Muscle layer of duodenum (tissue), 2 donors: ENCODE results near the gene MINDY1.

Experiments
- H3K27ac ChIP-seq: one replicate; pipeline ENCODE4 v1.7.0; 2013; ENCODE audit warnings: mild to moderate bottlenecking, low read length
- H3K27me3 ChIP-seq: one replicate; pipeline ENCODE4 v1.7.0; 2013; ENCODE audit warnings: low read depth, mild to moderate bottlenecking, control low read depth, low read length
- H3K36me3 ChIP-seq, 2 donors: one replicate each; pipeline ENCODE4 v1.7.0; 2013; ENCODE audit warnings: low read length in 2 of 2, control low read depth in 1 of 2, mild to moderate bottlenecking in 1 of 2; ENCODE audit not compliant: insufficient read depth in 2 of 2, control insufficient read depth in 1 of 2
- H3K4me1 ChIP-seq, 2 donors: one replicate each; pipeline ENCODE4 v1.7.0; 2013; ENCODE audit warnings: low read length in 2 of 2, mild to moderate bottlenecking in 2 of 2, control low read depth in 1 of 2, moderate library complexity in 1 of 2; ENCODE audit not compliant: insufficient read depth in 2 of 2, control insufficient read depth in 1 of 2
- H3K4me3 ChIP-seq, 2 donors: one replicate each; pipeline ENCODE4 v1.7.0; 2013; ENCODE audit warnings: low read length in 2 of 2, low read depth in 1 of 2, mild to moderate bottlenecking in 1 of 2
- H3K9me3 ChIP-seq, 2 donors: one replicate each; pipeline ENCODE4 v1.7.0; 2013; ENCODE audit warnings: low read length in 2 of 2, control low read depth in 1 of 2, mild to moderate bottlenecking in 1 of 2; ENCODE audit not compliant: control insufficient read depth in 1 of 2
- donor health status: healthy.

MINDY1 gene

DNA sequence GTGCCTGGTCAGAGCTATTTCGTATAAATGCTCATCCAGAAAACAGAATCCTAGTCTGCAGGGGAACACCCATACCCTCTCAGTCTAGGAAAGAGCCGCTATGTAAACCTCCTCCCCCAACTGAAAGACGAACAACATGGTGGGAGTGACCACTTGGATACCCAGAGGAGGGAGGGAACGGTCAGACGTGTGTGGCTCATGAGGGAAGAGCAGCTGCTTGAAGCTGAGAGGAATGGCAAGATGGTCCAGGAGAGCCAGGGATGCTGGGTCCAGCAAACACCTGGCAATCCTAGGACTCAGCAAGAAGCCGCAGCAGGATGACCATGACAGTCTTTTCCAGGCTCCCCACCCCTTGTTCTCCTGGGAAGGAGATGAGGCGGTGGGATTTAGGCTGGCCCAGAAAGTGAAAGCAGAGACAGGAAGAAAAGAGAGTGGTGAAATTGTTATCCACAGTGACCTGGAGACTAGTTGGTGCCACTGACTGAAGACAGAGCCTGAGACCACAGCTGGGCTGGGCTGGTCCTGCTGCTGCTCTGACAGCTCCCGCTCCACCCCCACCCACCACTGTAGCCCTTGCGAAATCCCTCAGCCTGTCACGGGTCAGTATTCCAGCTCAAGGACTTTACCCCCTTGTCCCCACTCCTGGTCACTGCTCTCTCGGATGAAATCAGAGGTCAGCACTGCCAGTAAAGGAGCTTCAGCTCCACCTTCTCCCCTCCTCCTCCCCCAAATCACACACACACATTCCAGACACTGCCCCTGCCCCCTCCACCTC is 35.7 kb downstream of the MINDY1 start:
- Histone ChIP-seq H3K27ac (peak overlapping the region; percentile 32), H3K9me3 (no peaks in the 10 kb centered on the region), H3K4me3 (peak overlapping the region; percentile 23 to 42), H3K36me3 (peaks cover 29% of the 10 kb centered on the region in 2 donors), H3K4me1 (peaks cover 33 to 39% of the 10 kb centered on the region in 2 donors), H3K27me3 (no peaks in the 10 kb centered on the region)

DNA sequence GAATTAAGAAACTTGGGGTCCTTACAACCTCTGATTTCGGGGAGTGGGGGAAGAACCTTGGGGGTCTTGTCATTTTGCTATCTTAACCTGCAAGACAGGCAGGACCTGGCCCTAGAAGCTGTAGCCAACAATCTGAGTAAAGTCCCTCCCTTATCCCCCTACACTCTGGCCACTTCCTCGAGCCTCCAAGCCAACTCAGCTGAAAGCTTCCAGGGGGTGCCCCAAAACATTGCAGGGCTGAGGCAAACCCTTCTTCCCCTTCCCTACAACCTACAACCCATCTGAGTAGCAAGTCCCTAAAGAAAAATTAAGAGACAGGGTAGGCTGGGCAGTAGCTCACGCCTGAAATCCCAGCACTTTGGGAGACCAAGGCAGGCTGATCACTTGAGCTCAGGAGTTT is 37.1 kb downstream of the MINDY1 start:
- Histone ChIP-seq H3K27ac (no peak overlapping the region), H3K9me3 (no peaks in the 10 kb centered on the region), H3K4me1 (peaks cover 33 to 39% of the 10 kb centered on the region in 2 donors), H3K4me3 (no peak overlapping the region), H3K27me3 (no peaks in the 10 kb centered on the region), H3K36me3 (peaks cover 36 to 39% of the 10 kb centered on the region in 2 donors)

DNA sequence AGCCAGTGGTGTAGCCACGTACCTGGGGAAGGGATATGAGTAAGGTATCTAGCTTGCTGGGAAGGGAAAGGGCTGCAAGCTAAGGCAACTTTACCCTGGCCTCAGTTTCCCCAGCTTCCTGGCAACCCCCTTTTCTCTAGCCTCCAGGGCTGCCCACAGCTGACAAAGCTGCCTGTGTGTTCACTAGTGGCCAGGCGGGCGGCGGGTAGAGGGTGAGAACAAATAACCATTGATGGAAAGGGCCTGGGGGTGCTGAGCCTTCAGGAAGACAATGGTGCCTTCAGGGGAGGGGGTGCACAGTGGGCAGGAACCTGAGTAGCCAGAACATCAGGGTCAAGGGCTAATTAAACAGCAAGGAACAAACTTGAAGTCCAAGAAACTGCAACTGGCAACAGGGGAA is 38.2 kb downstream of the MINDY1 start:
- no peaks in the 10 kb centered on the region for H3K9me3 ChIP-seq
- H3K4me3 ChIP-seq = no peak overlapping the region
- H3K27ac ChIP-seq = no peak overlapping the region
- peaks cover 33 to 39% of the 10 kb centered on the region in 2 donors for H3K4me1 ChIP-seq
- H3K36me3 ChIP-seq = peaks cover 42 to 51% of the 10 kb centered on the region in 2 donors
- H3K27me3 ChIP-seq = no peaks in the 10 kb centered on the region

- Histone ChIP-seq H3K27me3 (no peaks in the 10 kb centered on the region), H3K4me1 (peaks cover 27 to 34% of the 10 kb centered on the region in 2 donors), H3K27ac (no peak overlapping the region), H3K9me3 (no peaks in the 10 kb centered on the region), H3K4me3 (no peak overlapping the region), H3K36me3 (peaks cover 47 to 55% of the 10 kb centered on the region in 2 donors)
Measured at GRCh38 chr1:150967936-150968335, 38.8 kb downstream of the MINDY1 start.

DNA sequence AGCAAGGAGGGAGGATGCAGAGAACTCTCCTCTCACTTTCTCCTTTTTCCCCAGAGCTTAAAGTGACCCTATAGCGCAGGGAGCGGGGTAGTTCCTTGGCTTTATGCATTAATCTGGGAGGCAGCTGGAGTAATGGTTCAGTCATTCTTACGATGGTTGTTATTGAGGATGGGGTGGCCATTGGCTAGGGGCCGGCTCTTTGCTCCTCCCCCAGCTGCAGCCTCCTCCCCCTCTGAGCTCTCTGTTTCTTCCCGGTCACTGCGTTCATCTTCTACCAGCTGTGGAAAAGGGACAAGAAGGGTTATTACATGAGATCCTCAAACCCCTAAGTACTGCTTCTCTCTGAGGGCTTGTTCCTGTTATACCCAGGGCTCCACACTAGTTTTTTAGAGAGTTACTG is 40.7 kb downstream of the MINDY1 start:
- peaks cover 60 to 72% of the 10 kb centered on the region in 2 donors for H3K36me3 ChIP-seq
- no peak overlapping the region for H3K27ac ChIP-seq
- no peak overlapping the region for H3K4me3 ChIP-seq
- no peaks in the 10 kb centered on the region for H3K27me3 ChIP-seq
- no peaks in the 10 kb centered on the region for H3K9me3 ChIP-seq
- H3K4me1 ChIP-seq = peaks cover 8 to 14% of the 10 kb centered on the region in 2 donors

GRCh38 chr1:150965605-150966004 is 41.1 kb downstream of the MINDY1 start:
- no peaks in the 10 kb centered on the region for H3K27me3 ChIP-seq
- peaks cover 4 to 10% of the 10 kb centered on the region in 2 donors for H3K4me1 ChIP-seq
- H3K27ac ChIP-seq = no peak overlapping the region
- no peaks in the 10 kb centered on the region for H3K9me3 ChIP-seq
- no peak overlapping the region for H3K4me3 ChIP-seq
- H3K36me3 ChIP-seq = peaks cover 64 to 76% of the 10 kb centered on the region in 2 donors

GRCh38 chr1:150964164-150964489 is 42.6 kb downstream of the MINDY1 start:
- no peaks in the 10 kb centered on the region for H3K4me1 ChIP-seq
- no peak overlapping the region for H3K4me3 ChIP-seq
- H3K27me3 ChIP-seq = no peaks in the 10 kb centered on the region
- H3K27ac ChIP-seq = no peak overlapping the region
- H3K36me3 ChIP-seq = peaks cover 72 to 88% of the 10 kb centered on the region in 2 donors
- H3K9me3 ChIP-seq = no peaks in the 10 kb centered on the region

DNA sequence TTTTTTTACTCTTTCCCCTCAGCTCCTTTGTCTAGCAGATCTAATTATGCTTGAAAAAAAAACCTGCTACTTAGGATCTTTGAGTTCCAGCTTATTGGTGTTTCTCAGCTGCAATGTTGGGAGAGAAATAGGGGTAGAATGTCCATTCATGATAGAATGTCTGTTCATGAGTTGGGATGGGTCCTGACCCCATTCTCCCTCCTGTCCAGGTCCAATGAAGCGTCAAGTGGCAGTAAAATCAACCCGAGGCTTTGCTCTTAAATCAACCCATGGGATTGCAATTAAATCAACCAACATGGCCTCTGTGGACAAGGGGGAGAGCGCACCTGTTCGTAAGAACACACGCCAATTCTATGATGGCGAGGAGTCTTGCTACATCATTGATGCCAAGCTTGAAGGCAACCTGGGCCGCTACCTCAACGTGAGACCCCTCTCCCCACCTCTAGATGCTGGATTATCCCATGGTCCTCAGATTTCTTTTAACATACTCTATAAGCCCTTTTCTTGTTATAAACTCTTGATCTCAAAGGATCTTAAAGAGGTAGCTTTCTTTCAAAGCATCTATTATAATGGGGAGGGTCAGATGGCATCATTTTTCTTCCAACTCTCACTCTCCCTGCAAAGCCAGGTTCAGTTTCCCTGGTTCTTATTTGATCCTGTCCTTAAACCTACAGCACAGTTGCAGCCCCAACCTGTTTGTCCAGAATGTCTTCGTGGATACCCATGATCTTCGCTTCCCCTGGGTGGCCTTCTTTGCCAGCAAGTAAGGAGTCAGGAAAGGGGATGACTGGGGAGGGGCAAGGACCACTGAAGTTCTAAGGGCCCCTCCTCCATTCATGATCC is 43.2 kb downstream of the MINDY1 start:
- Histone ChIP-seq H3K27me3 (no peaks in the 10 kb centered on the region), H3K9me3 (no peaks in the 10 kb centered on the region), H3K4me3 (no peak overlapping the region), H3K4me1 (no peaks in the 10 kb centered on the region), H3K36me3 (peaks cover 71 to 89% of the 10 kb centered on the region in 2 donors), H3K27ac (no peak overlapping the region)

- H3K27ac ChIP-seq = no peak overlapping the region
- H3K36me3 ChIP-seq = peaks cover 53 to 77% of the 10 kb centered on the region in 2 donors
- H3K9me3 ChIP-seq = no peaks in the 10 kb centered on the region
Measured at GRCh38 chr1:150961756-150962155, 44.9 kb downstream of the MINDY1 start.

DNA sequence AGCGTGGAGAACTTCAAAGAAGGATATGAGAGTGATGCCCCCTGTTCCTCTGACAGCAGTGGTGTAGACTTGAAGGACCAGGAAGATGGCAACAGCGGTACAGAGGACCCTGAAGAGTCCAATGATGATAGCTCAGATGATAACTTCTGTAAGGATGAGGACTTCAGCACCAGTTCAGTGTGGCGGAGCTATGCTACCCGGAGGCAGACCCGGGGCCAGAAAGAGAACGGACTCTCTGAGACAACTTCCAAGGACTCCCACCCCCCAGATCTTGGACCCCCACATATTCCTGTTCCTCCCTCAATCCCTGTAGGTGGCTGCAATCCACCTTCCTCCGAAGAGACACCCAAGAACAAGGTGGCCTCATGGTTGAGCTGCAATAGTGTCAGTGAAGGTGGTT is 46.1 kb downstream of the MINDY1 start:
- Histone ChIP-seq H3K36me3 (peaks cover 42 to 69% of the 10 kb centered on the region in 2 donors), H3K27ac (no peak overlapping the region), H3K4me3 (no peak overlapping the region), H3K27me3 (no peaks in the 10 kb centered on the region), H3K4me1 (no peaks in the 10 kb centered on the region), H3K9me3 (no peaks in the 10 kb centered on the region)

More at GRCh38 chr1:150961756-150962155, 44.9 kb downstream of the MINDY1 start:
- Histone ChIP-seq H3K4me1 (no peaks in the 10 kb centered on the region), H3K27me3 (no peaks in the 10 kb centered on the region), H3K4me3 (no peak overlapping the region)

DNA sequence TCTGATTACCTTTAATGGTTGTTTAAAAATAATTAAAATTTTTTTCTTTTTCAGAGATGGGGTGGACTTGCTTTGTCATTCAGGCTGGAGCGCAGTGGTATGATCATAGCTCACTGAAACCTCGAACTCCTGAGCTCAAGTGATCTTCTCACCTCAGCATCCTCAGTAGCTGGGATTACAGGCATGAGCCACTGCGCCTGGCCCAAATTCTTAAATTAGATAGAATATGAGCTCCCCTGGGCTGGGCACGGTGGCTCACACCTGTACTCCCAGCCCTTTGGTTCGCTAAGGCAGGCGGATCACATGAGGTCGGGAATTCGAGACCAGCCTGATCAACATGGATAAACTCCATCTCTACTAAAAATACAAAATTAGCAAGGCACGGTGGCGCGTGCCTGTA is 49.0 kb downstream of the MINDY1 start:
- Histone ChIP-seq H3K4me1 (no peaks in the 10 kb centered on the region), H3K27me3 (no peaks in the 10 kb centered on the region), H3K36me3 (peaks cover 39 to 60% of the 10 kb centered on the region in 2 donors), H3K4me3 (no peak overlapping the region), H3K27ac (no peak overlapping the region), H3K9me3 (no peaks in the 10 kb centered on the region)
